Measurements from ENCODE around the gene L3MBTL3.

The L3MBTL3 gene

GRCh38 chr6:130029163-130029562 lies 10.8 kb downstream of the L3MBTL3 start:
- DNase-seq: no peak

- no peak for DNase-seq
Observed at GRCh38 chr6:130032758-130033340, 14.5 kb downstream of the L3MBTL3 start.

GRCh38 chr6:130033949-130034348 lies 15.6 kb downstream of the L3MBTL3 start:
- DNase-seq: no peak

- DNase-seq: no peak
Observed at GRCh38 chr6:130034378-130035146, 16.2 kb downstream of the L3MBTL3 start.

- DNase-seq: no peak
Observed at GRCh38 chr6:130035211-130035610, 16.8 kb downstream of the L3MBTL3 start.

- no peak for DNase-seq
Observed at GRCh38 chr6:130037207-130037811, 18.9 kb downstream of the L3MBTL3 start.

- DNase-seq: no peak
Observed at GRCh38 chr6:130041594-130041993, 23.2 kb downstream of the L3MBTL3 start.

GRCh38 chr6:130043344-130043743 lies 25.0 kb downstream of the L3MBTL3 start:
- no peak for DNase-seq

GRCh38 chr6:130045622-130046021 lies 27.2 kb downstream of the L3MBTL3 start:
- no peak for DNase-seq

GRCh38 chr6:130046671-130047070 lies 28.3 kb downstream of the L3MBTL3 start:
- DNase-seq: no peak

- no peak for DNase-seq
Observed at GRCh38 chr6:130047088-130047995, 29.0 kb downstream of the L3MBTL3 start.

- no peak for DNase-seq
Observed at GRCh38 chr6:130050230-130050629, 31.8 kb downstream of the L3MBTL3 start.

- DNase-seq: no peak
Observed at GRCh38 chr6:130054725-130055124, 36.3 kb downstream of the L3MBTL3 start.

- no peak for DNase-seq
Observed at GRCh38 chr6:130055271-130055670, 36.9 kb downstream of the L3MBTL3 start.

GRCh38 chr6:130057495-130057894 lies 39.1 kb downstream of the L3MBTL3 start:
- no peak for DNase-seq

GRCh38 chr6:130063806-130064205 lies 45.4 kb downstream of the L3MBTL3 start:
- DNase-seq: no peak

GRCh38 chr6:130065609-130066156 lies 47.3 kb downstream of the L3MBTL3 start:
- DNase-seq: no peak

GRCh38 chr6:130069485-130069884 lies 51.1 kb downstream of the L3MBTL3 start:
- DNase-seq: no peak

GRCh38 chr6:130070326-130070725 lies 51.9 kb downstream of the L3MBTL3 start:
- no peak for DNase-seq

- DNase-seq: no peak
Observed at GRCh38 chr6:130070792-130071191, 52.4 kb downstream of the L3MBTL3 start.

- DNase-seq: no peak
Observed at GRCh38 chr6:130075879-130076460, 57.6 kb downstream of the L3MBTL3 start.

GRCh38 chr6:130076512-130076911 lies 58.1 kb downstream of the L3MBTL3 start:
- DNase-seq: no peak
